NT2/D1 (cell line): ENCODE results near the gene EIF1AY.

Experiments used
- SUZ12 ChIP-seq: IDR thresholded peaks from 2 replicates; pipeline ENCODE4 v1.6.1; 2011; ENCODE audit not compliant: insufficient read length, insufficient read depth; ENCODE audit errors: extremely low read depth
- YY1 ChIP-seq: IDR thresholded peaks from 2 replicates; pipeline ENCODE4 v1.6.1; 2011; ENCODE audit not compliant: insufficient read length, insufficient read depth
- ZNF274 ChIP-seq: IDR thresholded peaks from 2 replicates; pipeline ENCODE4 v1.6.1; 2011; ENCODE audit warnings: mild to moderate bottlenecking, low read depth, low read length

DNA sequence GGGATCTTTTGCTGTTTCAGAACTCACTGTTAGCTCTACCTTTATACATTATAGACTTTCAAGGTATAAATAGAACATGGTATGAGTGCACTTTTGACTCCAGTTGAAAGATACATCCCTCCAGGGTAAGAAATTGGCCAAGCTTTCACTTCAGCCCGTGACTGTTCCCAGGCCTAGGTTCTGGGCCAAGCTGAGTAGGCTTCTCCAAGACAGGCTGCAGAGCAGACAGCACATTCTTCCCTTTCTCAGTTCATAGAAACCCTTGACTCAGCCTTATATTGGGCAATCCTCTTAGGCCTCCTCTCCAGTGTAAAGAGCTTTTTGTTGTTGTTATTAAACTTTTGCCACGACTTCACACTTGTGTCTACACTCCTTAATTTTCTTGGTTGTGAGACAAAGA is 29.5 kb upstream of the EIF1AY start:
- no peak for TF ChIP-seq SUZ12
- TF ChIP-seq YY1: no peak
- no peak for TF ChIP-seq ZNF274
